Retinal pigment epithelial cell (primary cell): ENCODE measurements around the gene TMEM207.
A peak's percentile ranks its signal among the peaks of the same experiment; 100 is the strongest.

ENCODE experiments used
- DNase-seq: peaks from one replicate; pipeline ENCODE4 v3.0.0-alpha.2; 2010; ENCODE audit warnings: low read depth
- H3K4me3 ChIP-seq: 2 replicates; pipeline ENCODE4 v1.5.1; 2011; ENCODE audit warnings: mild to moderate bottlenecking, low read length, control low read depth, moderate library complexity
- TF ChIP-seq, protein P1 (sequence below): conservative IDR thresholded peaks from 2 replicates; pipeline ENCODE4 v1.5.1; 2011; ENCODE audit warnings: low read depth, low read length, control low read depth, inconsistent platforms

The TMEM207 gene

DNA sequence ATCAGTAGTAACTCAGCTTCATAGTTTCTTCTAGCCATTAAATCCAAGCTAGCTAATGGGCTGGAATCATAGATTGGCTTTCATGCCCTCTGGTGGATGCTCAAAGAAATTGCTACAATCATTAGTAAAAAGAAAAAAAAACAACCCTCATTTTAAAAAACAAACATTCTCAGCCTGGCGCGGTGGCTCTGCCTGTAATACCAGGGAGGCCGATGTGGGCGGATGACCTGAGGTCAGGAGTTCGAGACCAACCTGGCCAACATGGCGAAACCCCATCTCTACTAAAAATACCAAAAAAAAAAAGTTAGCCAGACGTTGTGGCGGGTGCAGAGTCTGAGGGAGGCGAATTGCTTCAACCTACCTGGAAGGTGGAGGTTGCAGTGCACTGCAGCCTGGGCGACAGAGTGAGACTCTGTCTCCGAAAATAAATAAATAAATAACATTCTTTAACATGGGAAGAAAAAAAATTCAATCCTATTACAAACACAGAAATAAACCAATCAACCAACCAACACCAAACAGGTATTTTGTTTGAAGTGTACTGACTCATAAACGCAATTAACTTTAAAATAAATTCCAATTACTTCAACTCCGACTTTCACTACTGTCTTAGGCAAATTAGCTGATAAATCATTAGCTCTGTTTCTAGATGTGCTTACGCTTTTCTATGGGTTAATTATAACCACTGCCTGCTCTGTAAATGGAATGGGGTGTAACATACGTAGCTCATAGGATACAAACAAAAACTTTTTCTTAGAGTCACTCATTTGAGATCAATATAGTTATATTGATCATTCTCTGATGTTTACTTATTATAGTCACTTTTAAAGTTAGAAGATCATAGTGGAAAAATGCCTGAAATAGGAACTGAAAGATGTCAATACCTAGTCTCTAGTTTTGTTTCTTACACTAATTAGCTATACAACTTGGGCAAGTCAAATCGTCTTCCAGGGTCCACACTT is 24.9 kb downstream of the TMEM207 start:
- TF ChIP-seq, protein P1, sequence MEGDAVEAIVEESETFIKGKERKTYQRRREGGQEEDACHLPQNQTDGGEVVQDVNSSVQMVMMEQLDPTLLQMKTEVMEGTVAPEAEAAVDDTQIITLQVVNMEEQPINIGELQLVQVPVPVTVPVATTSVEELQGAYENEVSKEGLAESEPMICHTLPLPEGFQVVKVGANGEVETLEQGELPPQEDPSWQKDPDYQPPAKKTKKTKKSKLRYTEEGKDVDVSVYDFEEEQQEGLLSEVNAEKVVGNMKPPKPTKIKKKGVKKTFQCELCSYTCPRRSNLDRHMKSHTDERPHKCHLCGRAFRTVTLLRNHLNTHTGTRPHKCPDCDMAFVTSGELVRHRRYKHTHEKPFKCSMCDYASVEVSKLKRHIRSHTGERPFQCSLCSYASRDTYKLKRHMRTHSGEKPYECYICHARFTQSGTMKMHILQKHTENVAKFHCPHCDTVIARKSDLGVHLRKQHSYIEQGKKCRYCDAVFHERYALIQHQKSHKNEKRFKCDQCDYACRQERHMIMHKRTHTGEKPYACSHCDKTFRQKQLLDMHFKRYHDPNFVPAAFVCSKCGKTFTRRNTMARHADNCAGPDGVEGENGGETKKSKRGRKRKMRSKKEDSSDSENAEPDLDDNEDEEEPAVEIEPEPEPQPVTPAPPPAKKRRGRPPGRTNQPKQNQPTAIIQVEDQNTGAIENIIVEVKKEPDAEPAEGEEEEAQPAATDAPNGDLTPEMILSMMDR: peak; percentile 71
- no peak overlapping the region for H3K4me3 ChIP-seq
- no peak for DNase-seq

DNA sequence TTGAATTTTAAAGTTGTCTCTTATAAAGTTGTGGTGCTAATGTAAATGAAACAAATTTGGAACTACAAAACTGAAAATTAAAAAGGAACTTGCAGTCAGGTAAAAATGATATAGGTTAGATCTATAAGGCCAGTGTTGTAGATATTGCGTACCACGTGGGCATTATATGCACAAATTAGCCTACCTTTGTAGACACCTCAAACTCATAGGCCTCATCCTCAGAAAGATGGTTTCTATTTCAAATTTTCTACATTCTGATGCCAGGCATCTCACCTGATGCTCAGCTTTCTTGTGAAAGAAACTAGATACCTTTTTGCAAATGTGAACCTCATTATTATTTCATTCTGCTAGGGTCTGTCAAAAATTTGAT is 25.6 kb downstream of the TMEM207 start:
- DNase-seq: no peak
- H3K4me3 ChIP-seq: no peak overlapping the region
- TF ChIP-seq, protein P1: no peak

DNA sequence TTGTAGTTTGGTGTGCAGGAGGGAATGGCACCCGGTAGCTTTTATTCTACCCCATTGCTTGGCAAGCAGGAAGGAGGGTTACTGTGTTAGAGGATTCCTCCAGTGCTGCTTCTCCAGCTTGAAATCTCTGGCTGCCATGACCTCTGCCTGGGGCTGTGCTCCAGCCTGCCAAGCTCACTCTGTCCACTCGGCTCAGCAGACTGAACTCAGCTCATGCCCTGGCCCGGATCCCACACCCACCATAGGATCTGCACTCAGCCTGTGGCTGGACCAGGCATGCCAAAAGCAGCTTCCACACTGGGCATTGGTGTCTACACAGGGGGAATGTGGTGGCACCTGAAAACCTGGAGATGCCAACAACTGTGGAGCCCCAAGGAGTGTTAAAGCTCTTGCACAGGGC is 35.4 kb downstream of the TMEM207 start:
- TF ChIP-seq, protein P1: no peak
- no peak overlapping the region for H3K4me3 ChIP-seq
- no peak for DNase-seq

DNA sequence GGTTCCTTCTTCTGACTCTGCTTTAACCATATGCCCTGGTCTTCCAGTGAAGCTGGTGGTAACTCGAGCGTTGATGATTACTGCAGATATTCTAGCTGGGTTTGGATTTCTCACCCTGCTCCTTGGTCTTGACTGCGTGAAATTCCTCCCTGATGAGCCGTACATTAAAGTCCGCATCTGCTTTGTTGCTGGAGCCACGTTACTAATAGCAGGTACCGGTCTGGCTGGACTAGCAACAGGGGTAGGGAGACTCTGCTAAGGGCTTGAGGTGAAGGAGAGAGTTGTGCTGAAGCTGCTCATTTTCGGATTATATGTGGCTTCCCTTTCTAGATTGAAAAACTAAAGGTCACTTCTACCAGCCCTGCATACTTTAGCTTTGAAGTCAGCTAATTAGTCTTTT is 45.0 kb downstream of the TMEM207 start:
- TF ChIP-seq, protein P1: no peak
- DNase-seq: no peak
- H3K4me3 ChIP-seq: no peak overlapping the region

DNA sequence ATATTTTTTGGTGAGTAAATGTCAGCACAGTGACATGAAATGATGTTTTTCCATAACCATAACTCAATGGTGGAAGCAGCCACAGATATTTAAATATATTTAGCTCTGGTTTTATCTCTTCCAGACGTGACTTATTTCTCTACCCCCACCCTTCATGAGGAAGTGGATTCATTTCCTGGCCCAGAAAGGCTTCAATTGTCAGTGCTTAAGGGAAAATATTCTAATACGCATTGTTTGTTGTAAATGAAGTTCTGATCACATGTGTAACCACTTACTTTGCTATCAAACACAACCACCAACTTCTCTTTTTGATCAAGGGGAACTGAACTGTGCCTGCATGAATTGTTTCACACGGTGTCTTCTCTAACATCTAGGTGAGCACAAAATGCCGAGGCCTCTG is 47.7 kb downstream of the TMEM207 start:
- DNase-seq: no peak
- TF ChIP-seq, protein P1: no peak
- H3K4me3 ChIP-seq: no peak overlapping the region

DNA sequence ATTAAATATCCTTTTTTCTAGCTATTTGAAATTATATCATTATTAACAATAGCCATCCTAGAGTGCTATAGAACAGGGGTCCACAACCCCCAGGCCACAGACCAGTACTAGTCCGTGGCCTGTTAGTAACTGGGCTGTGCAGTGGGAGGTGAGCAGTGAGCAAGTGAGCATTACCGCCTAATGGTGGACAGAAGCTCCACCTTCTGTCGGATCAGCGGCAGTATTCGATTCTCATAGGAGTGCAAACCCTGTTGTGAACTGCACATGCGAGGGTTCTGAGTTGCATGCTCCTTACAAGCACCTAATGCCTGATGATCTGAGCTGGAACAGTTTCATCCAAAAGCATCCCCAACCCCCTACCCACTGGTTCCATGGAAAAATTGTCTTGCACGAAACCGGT is 50.0 kb downstream of the TMEM207 start:
- TF ChIP-seq, protein P1: no peak
- no peak for DNase-seq

DNA sequence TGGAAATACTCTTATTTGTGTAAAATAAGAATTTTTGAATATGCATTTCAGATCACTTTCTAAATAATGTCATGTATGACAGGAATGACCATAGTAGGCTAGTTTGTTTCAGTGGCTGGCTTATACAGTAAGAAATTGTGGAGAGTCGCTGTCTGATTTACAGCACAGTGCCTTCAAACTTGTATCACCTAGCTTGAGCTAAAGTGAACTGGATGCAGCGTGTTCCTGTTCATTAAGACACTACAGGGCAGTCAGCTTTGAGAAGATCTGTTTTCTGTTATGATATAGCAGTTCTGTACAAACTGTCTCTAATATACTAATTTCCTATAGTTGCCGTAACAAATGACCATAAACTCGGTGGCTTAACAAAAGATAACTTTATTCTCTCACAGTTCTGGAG is 51.8 kb downstream of the TMEM207 start:
- H3K4me3 ChIP-seq: no peak overlapping the region
- no peak for DNase-seq
- TF ChIP-seq, protein P1: no peak

More for the DNA sequence above, 50.0 kb downstream of the TMEM207 start:
- H3K4me3 ChIP-seq: no peak overlapping the region
